HepG2 (cell line): ENCODE data around the gene NR1H3. TPM values are rescaled to one million over a fixed set of nuclear protein-coding genes. Genes with fewer than 3 reads are reported as not detected.

Experiments used
- ATAC-seq: fragments of 200-7000 bp; cut with Tn5 transposase; 3 replicates; pipeline ENCODE4 v1.9.1; 2020; ENCODE audit warnings: mild to moderate bottlenecking, moderate library complexity
- BruUV-seq: library from RNA; stranded (reverse); fragments of 400-500 nt; replicated peaks from 2 replicates; lab custom pipeline; 2021; lab: Mats Ljungman, UMichigan
- CTCF ChIA-PET: fragments of 300-600 bp; formaldehyde crosslinking; extraction: SDS; loops from one replicate; lab custom pipeline; 2021; ENCODE audit warnings: low total read pairs, inconsistent platforms, low intra/inter-chr PET ratio; lab: Yijun Ruan, JAX
- POLR2A ChIA-PET: fragments of 350-600 bp; sonication (Branson Sonifier 250); formaldehyde crosslinking; loops from one replicate; lab custom pipeline; 2020; ENCODE audit warnings: antibody characterized with exemption, inconsistent platforms; lab: Yijun Ruan, JAX
- DNase-seq: peaks from one replicate; pipeline ENCODE4 v3.0.0-alpha.2; 2015; ENCODE audit warnings: low spot score
- FAIRE-seq: peaks from 3 replicates; lab custom pipeline; 2011; peaks lifted over from hg19 to GRCh38; lab: Jason Lieb, UNC
- H2AFZ ChIP-seq: one replicate; pipeline ENCODE4 v1.6.1; 2011; ENCODE audit warnings: low read length, inconsistent platforms
- H3K27ac ChIP-seq: fragments of 300-600 bp; 3 replicates; pipeline ENCODE4 v1.8.0; 2011; ENCODE audit warnings: mixed run types, mild to moderate bottlenecking, mixed read lengths, low read length, inconsistent platforms; ENCODE audit not compliant: insufficient read depth; ENCODE audit errors: extremely low read length
- H3K27me3 ChIP-seq, 2 experiments: fragments of 200-600 bp in 1 of 2; 2 replicates in 1 of 2; 3 replicates in 1 of 2; pipeline versions ENCODE4 v1.6.0 to v1.8.0; 2011; ENCODE audit warnings: low read length in 2 of 2, mild to moderate bottlenecking in 2 of 2, moderate library complexity in 2 of 2, inconsistent platforms in 1 of 2; ENCODE audit not compliant: insufficient read depth in 2 of 2, control insufficient read depth in 1 of 2
- H3K36me3 ChIP-seq, 2 experiments: fragments of 200-600 bp in 1 of 2; replicated peaks in 1 of 2; 2 replicates in 1 of 2; 3 replicates in 1 of 2; pipeline versions ENCODE4 v1.5.1 to v1.8.0; 2011; ENCODE audit warnings: low read length in 2 of 2, inconsistent platforms in 1 of 2; ENCODE audit not compliant: insufficient read depth in 2 of 2, control insufficient read depth in 1 of 2
- H3K4me1 ChIP-seq: 2 replicates; pipeline ENCODE4 v1.5.1; 2012; ENCODE audit warnings: low read length, inconsistent platforms; ENCODE audit not compliant: insufficient read depth
- H3K4me2 ChIP-seq: 2 replicates; pipeline ENCODE4 v1.6.0; 2011; ENCODE audit warnings: low read depth, low read length, inconsistent platforms
- H3K4me3 ChIP-seq, 3 experiments: fragments of 200-600 bp in 1 of 3; sonication (generic), shearing (Covaris generic) in 1 of 3; replicated peaks in 1 of 3; 2 replicates each; pipeline ENCODE4 v1.5.1; 2011 to 2016; ENCODE audit warnings: low read length in 3 of 3, inconsistent platforms in 2 of 3, low read depth in 2 of 3, mild to moderate bottlenecking in 2 of 3, control low read depth in 1 of 3, mixed read lengths in 1 of 3; ENCODE audit not compliant: insufficient read depth in 1 of 3
- H3K79me2 ChIP-seq: one replicate; pipeline ENCODE4 v1.6.1; 2011; ENCODE audit warnings: low read length, inconsistent platforms; ENCODE audit not compliant: insufficient read depth
- H3K9ac ChIP-seq: 2 replicates; pipeline ENCODE4 v1.6.0; 2011; ENCODE audit warnings: mild to moderate bottlenecking, low read depth, low read length, inconsistent platforms; ENCODE audit not compliant: insufficient read depth
- H3K9me3 ChIP-seq: 2 replicates; pipeline ENCODE4 v1.5.1; 2012; ENCODE audit warnings: mild to moderate bottlenecking, low read length
- H4K20me1 ChIP-seq: 2 replicates; pipeline ENCODE4 v1.6.0; 2011; ENCODE audit warnings: inconsistent platforms, mild to moderate bottlenecking, low read length, moderate library complexity; ENCODE audit not compliant: insufficient read depth
- FOSL1 ChIP-seq: sonication (generic); formaldehyde crosslinking; IDR thresholded peaks from 2 replicates; pipeline ENCODE4 v1.9.0; 2021; ENCODE audit warnings: missing genetic modification reagents, borderline replicate concordance
- KDM4B ChIP-seq: sonication (generic); formaldehyde crosslinking; IDR thresholded peaks from 2 replicates; pipeline ENCODE4 v1.4.0; 2020; ENCODE audit warnings: missing genetic modification reagents
- KLF12 ChIP-seq: sonication (generic); formaldehyde crosslinking; IDR thresholded peaks from 2 replicates; pipeline ENCODE4 v1.4.0; 2020; ENCODE audit warnings: missing genetic modification reagents, borderline replicate concordance
- NFYB ChIP-seq: sonication (generic); formaldehyde crosslinking; IDR thresholded peaks from 2 replicates; pipeline ENCODE4 v1.4.0; 2020; ENCODE audit warnings: missing genetic modification reagents
- ZNF503 ChIP-seq: sonication (generic); formaldehyde crosslinking; IDR thresholded peaks from 2 replicates; pipeline ENCODE4 v1.4.0; 2020; ENCODE audit warnings: missing genetic modification reagents
- ZNF598 ChIP-seq: sonication (generic); formaldehyde crosslinking; IDR thresholded peaks from 2 replicates; pipeline ENCODE4 v1.5.1; 2020; ENCODE audit warnings: mild to moderate bottlenecking, missing genetic modification reagents, borderline replicate concordance
- WGBS: methylation state at CpG from one replicate; pipeline ENCODE4 v1.1.6; 2017; ENCODE audit warnings: low lambda C conversion rate; 5-methylcytosine and 5-hydroxymethylcytosine counted together
- in situ Hi-C: cut with HindIII; loops from 2 replicates; pipeline ENCODE4 v1.10.0; 2017; ENCODE audit warnings: low pct_unique_long_range_greater_than_20kb; ENCODE audit not compliant: extremely low pct_ligation_motif_present
- intact Hi-C: fragments of 100-400 bp; cut with micrococcal nuclease; formaldehyde crosslinking; loops from one replicate; pipeline ENCODE4 v1.10.0; 2022; ENCODE audit not compliant: unreplicated experiment
- polyA plus RNA-seq, 8 experiments: library from polyadenylated mRNA; depleted of rRNA in 3 of 8; stranded (reverse) in 7 of 8; unstranded in 1 of 8; fragments of >200 nt; fragmentation: Illumina TruSeq in 4 of 8; extraction: Trizol in 4 of 8; gene quantifications; 2 replicates each; pipeline versions ENCODE4 v1.2.1 to v1.2.3, GENCODE V29; 2011 to 2016; ENCODE audit warnings: low read depth in 4 of 8, missing spikeins in 1 of 8, mixed read lengths in 1 of 8; ENCODE audit not compliant: insufficient read depth in 1 of 8
- total RNA-seq, 5 experiments: library from RNA; depleted of rRNA; stranded (reverse); fragments of >200 nt; fragmentation: Illumina TruSeq; extraction: Trizol; gene quantifications; 2 replicates each; pipeline ENCODE4 v1.2.3, GENCODE V29; 2016; ENCODE audit warnings: low read depth in 1 of 5
- TF ChIP-seq, protein P1 (sequence below): sonication (generic); formaldehyde crosslinking; IDR thresholded peaks from 2 replicates; pipeline ENCODE4 v1.4.0; 2020; ENCODE audit warnings: missing genetic modification reagents
- TF ChIP-seq, protein P2 (sequence below): sonication (generic); formaldehyde crosslinking; IDR thresholded peaks from 2 replicates; pipeline ENCODE4 v1.8.0; 2022; ENCODE audit warnings: low read depth, missing genetic modification reagents
- TF ChIP-seq, protein P3 (sequence below), 2 experiments: IDR thresholded peaks; 2 replicates each; pipeline ENCODE4 v1.6.1; 2011 to 2012; ENCODE audit warnings: low read length in 2 of 2, borderline replicate concordance in 1 of 2, low read depth in 1 of 2, mild to moderate bottlenecking in 1 of 2, moderate library complexity in 1 of 2

NR1H3 gene
- total and polyA plus RNA-seq, 2 of the 13 experiments (the other 11 are each of a cell fraction or from before 2014, with no cell fraction given) = 41.8 to 102 TPM

- Histone ChIP-seq H3K9me3 (no peaks in the 10 kb centered on the region), H3K9ac (no peak overlapping the region), H3K27me3 (no peaks in the 10 kb centered on the region), H3K4me2 (no peak overlapping the region), H4K20me1 (peaks cover 13% of the 10 kb centered on the region), H3K4me3 (no peak overlapping the region), H3K79me2 (peaks cover 20% of the 10 kb centered on the region), H3K4me1 (peaks cover 30% of the 10 kb centered on the region), H3K36me3 (peaks cover 5 to 27% of the 10 kb centered on the region in 2 experiments), H3K27ac (no peak overlapping the region), H2AFZ (no peak overlapping the region)
- 100% methylated on average over 2 of the region's 2 CpGs for WGBS
- CTCF ChIA-PET = no interaction called here
- POLR2A ChIA-PET = no interaction called here
- ATAC-seq (no peak), DNase-seq (no peak), FAIRE-seq (no peak)
- BruUV-seq = no TSS peak
- in situ Hi-C loops = no loop called here
- intact Hi-C loops = no loop called here
- TF ChIP-seq KLF12 (CRISPR knock-in tag) = no peak
- no peak for TF ChIP-seq ZNF503 (CRISPR knock-in tag)
- no peak for TF ChIP-seq ZNF598 (CRISPR knock-in tag)
- TF ChIP-seq, protein P1, sequence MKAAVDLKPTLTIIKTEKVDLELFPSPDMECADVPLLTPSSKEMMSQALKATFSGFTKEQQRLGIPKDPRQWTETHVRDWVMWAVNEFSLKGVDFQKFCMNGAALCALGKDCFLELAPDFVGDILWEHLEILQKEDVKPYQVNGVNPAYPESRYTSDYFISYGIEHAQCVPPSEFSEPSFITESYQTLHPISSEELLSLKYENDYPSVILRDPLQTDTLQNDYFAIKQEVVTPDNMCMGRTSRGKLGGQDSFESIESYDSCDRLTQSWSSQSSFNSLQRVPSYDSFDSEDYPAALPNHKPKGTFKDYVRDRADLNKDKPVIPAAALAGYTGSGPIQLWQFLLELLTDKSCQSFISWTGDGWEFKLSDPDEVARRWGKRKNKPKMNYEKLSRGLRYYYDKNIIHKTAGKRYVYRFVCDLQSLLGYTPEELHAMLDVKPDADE = no peak
- TF ChIP-seq, protein P2, sequence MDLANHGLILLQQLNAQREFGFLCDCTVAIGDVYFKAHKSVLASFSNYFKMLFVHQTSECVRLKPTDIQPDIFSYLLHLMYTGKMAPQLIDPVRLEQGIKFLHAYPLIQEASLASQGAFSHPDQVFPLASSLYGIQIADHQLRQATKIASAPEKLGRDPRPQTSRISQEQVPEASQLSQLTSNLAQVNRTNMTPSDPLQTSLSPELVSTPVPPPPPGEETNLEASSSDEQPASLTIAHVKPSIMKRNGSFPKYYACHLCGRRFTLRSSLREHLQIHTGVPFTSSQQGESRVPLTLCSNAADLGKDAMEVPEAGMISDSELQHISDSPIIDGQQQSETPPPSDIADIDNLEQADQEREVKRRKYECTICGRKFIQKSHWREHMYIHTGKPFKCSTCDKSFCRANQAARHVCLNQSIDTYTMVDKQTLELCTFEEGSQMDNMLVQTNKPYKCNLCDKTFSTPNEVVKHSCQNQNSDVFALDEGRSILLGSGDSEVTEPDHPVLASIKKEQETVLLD (CRISPR knock-in tag) = no peak
- TF ChIP-seq, protein P3, sequence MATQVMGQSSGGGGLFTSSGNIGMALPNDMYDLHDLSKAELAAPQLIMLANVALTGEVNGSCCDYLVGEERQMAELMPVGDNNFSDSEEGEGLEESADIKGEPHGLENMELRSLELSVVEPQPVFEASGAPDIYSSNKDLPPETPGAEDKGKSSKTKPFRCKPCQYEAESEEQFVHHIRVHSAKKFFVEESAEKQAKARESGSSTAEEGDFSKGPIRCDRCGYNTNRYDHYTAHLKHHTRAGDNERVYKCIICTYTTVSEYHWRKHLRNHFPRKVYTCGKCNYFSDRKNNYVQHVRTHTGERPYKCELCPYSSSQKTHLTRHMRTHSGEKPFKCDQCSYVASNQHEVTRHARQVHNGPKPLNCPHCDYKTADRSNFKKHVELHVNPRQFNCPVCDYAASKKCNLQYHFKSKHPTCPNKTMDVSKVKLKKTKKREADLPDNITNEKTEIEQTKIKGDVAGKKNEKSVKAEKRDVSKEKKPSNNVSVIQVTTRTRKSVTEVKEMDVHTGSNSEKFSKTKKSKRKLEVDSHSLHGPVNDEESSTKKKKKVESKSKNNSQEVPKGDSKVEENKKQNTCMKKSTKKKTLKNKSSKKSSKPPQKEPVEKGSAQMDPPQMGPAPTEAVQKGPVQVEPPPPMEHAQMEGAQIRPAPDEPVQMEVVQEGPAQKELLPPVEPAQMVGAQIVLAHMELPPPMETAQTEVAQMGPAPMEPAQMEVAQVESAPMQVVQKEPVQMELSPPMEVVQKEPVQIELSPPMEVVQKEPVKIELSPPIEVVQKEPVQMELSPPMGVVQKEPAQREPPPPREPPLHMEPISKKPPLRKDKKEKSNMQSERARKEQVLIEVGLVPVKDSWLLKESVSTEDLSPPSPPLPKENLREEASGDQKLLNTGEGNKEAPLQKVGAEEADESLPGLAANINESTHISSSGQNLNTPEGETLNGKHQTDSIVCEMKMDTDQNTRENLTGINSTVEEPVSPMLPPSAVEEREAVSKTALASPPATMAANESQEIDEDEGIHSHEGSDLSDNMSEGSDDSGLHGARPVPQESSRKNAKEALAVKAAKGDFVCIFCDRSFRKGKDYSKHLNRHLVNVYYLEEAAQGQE (IDR thresholded peaks at IDR 0.05; ENCODE audit: borderline replicate concordance in 1 of 2, low read depth in 1 of 2, low read length in 2 of 2) = no peak
- TF ChIP-seq KDM4B (CRISPR knock-in tag) = no peak
- no peak for TF ChIP-seq NFYB (CRISPR knock-in tag)
- no peak for TF ChIP-seq FOSL1 (CRISPR knock-in tag)
Observed at GRCh38 chr11:47222696-47223095, 35.1 kb upstream of the NR1H3 start.
